MCF 10A (cell line): ENCODE measurements around the gene ATOH8. TPM values are rescaled to one million over a fixed set of nuclear protein-coding genes. Genes with fewer than 3 reads are reported as not detected.

ENCODE experiments used
- BruUV-seq: library from RNA; stranded (reverse); fragments of 400-500 nt; replicated peaks from 2 replicates; lab custom pipeline; 2021; lab: Mats Ljungman, UMichigan
- CTCF ChIA-PET: fragments of 300-600 bp; sonication (Branson Sonifier 250); formaldehyde crosslinking; extraction: SDS; loops from one replicate; lab custom pipeline; 2021; ENCODE audit warnings: antibody characterized with exemption, inconsistent platforms; lab: Yijun Ruan, JAX
- POLR2A ChIA-PET: fragments of 300-600, 350-650 bp; sonication (Branson Sonifier 250); formaldehyde crosslinking; extraction: SDS; loops from one replicate; lab custom pipeline; 2020; ENCODE audit warnings: antibody characterized with exemption, inconsistent platforms; lab: Yijun Ruan, JAX
- DNase-seq: peaks from one replicate; pipeline ENCODE4 v3.0.0-alpha.2; 2018; ENCODE audit not compliant: unreplicated experiment
- H3K27ac Mint-ChIP-seq: one replicate; pipeline ENCODE4 v1.8.0; 2022; ENCODE audit warnings: mild to moderate bottlenecking, low read depth, mixed read lengths; ENCODE audit not compliant: unreplicated experiment
- H3K27me3 Mint-ChIP-seq: one replicate; pipeline ENCODE4 v1.8.0; 2022; ENCODE audit warnings: mixed read lengths; ENCODE audit not compliant: insufficient read depth, unreplicated experiment
- H3K36me3 Mint-ChIP-seq: one replicate; pipeline ENCODE4 v1.8.0; 2022; ENCODE audit warnings: mild to moderate bottlenecking, moderate library complexity, mixed read lengths; ENCODE audit not compliant: insufficient read depth, unreplicated experiment
- H3K4me1 Mint-ChIP-seq: one replicate; pipeline ENCODE4 v1.8.0; 2022; ENCODE audit warnings: mixed read lengths; ENCODE audit not compliant: insufficient read depth, unreplicated experiment
- H3K4me3 Mint-ChIP-seq: one replicate; pipeline ENCODE4 v1.8.0; 2022; ENCODE audit warnings: mild to moderate bottlenecking, moderate library complexity, mixed read lengths; ENCODE audit not compliant: unreplicated experiment
- H3K9me3 Mint-ChIP-seq: one replicate; pipeline ENCODE4 v1.8.0; 2022; ENCODE audit warnings: mixed read lengths; ENCODE audit not compliant: unreplicated experiment
- intact Hi-C: fragments of 100-400 bp; cut with micrococcal nuclease; formaldehyde crosslinking; loops from 2 replicates; pipeline ENCODE4 v1.14.1; 2022
- total RNA-seq: library from RNA; stranded (reverse); gene quantifications from 2 replicates; pipeline ENCODE4 v1.2.3, GENCODE V29; 2022
- TF ChIP-seq, protein P1 (sequence below): fragments of 200-600 bp; IDR thresholded peaks from one replicate; pipeline ENCODE4 v1.8.0; 2022; ENCODE audit warnings: antibody characterized with exemption, mild to moderate bottlenecking; ENCODE audit not compliant: unreplicated experiment

ATOH8 gene
- total RNA-seq, 1 experiment from 2014 or later: 0.72 TPM

DNA sequence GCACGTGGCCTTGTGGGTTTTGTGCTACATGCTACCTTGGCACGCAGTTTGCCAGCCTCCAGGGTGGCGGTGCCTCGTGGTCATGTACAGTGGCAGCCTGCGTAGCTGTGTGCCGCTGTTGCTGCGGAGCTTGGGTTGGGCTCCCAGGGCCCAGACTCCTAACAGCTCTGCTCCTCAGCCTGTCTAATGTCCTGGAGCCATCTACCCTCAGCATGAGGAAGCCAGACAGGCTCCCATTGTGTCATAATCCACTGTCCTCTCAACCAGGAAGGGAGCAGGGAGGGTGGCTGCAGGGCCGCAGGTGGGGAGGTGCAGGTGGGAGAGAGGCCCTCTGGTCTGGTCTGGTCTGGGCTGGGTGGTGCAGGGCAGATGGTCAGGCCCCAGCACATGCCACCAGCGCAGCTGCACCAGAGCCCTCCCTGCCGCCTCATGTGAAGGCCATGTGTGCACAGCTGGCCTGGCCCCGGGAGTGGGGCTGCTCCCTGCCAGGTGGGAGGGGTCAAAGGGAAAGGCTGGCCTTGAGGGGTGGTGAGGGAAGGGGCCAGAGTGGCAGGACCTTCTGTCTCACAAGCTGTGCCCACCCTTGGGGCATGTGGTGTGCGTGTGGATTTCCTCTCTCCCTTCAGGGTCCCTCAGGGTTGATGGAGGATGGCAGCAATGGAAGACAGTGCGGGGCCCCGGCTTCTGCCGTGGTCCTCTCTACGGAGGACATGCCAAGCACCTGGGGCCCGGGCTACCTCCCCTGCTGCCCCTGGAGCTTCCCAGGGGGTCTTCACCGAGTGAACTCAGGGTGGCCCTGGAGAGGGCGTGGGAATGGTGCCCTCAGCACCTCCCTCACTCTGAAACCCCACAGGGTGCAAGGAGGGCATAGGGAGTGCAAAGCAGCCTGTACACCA lies 4.8 kb downstream of the ATOH8 start:
- no TSS peak for BruUV-seq
- Mint-ChIP-seq H3K4me1 (peaks cover 18% of the 10 kb centered on the region), H3K9me3 (no peaks in the 10 kb centered on the region), H3K36me3 (no peaks in the 10 kb centered on the region), H3K4me3 (no peak overlapping the region), H3K27me3 (peaks cover 16% of the 10 kb centered on the region), H3K27ac (no peak overlapping the region)
- intact Hi-C loops: no loop called here
- no peak for DNase-seq
- POLR2A ChIA-PET: interaction anchor here (0.7 kb wide), 1 partner anchor 13 kb away, joined by 4 read pairs; no protein-coding TSS in a partner anchor
- CTCF ChIA-PET: interaction anchor here (0.6 to 2.3 kb wide), 7 partner anchors 8 to 122 kb away, joined by 3 to 9 read pairs (median 4); no protein-coding TSS in a partner anchor
- TF ChIP-seq, protein P1, sequence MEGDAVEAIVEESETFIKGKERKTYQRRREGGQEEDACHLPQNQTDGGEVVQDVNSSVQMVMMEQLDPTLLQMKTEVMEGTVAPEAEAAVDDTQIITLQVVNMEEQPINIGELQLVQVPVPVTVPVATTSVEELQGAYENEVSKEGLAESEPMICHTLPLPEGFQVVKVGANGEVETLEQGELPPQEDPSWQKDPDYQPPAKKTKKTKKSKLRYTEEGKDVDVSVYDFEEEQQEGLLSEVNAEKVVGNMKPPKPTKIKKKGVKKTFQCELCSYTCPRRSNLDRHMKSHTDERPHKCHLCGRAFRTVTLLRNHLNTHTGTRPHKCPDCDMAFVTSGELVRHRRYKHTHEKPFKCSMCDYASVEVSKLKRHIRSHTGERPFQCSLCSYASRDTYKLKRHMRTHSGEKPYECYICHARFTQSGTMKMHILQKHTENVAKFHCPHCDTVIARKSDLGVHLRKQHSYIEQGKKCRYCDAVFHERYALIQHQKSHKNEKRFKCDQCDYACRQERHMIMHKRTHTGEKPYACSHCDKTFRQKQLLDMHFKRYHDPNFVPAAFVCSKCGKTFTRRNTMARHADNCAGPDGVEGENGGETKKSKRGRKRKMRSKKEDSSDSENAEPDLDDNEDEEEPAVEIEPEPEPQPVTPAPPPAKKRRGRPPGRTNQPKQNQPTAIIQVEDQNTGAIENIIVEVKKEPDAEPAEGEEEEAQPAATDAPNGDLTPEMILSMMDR: no peak

DNA sequence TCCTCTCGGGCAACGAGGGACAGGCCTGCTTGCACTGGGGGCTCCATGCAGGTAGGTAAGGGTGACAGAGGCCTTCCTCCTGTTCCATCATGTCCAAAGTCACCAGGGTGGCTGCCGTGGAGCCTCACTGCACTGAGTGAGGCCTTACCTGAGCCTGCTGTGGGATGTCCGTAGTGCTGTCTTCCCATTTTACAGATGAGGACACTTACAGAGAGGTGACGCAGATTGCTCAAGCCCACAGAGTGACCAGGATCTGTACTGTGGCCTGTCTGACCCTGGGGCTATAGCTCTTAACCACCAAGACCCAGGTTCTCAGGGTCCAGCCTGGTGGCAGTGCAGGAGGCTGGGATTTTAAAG lies 5.4 kb downstream of the ATOH8 start:
- Mint-ChIP-seq H3K27ac (no peak overlapping the region), H3K9me3 (no peaks in the 10 kb centered on the region), H3K27me3 (peaks cover 18% of the 10 kb centered on the region), H3K4me3 (no peak overlapping the region), H3K36me3 (no peaks in the 10 kb centered on the region), H3K4me1 (peaks cover 21% of the 10 kb centered on the region)
- intact Hi-C loops: no loop called here
- POLR2A ChIA-PET: no interaction called here
- CTCF ChIA-PET: interaction anchor here (0.6 to 1.9 kb wide), 4 partner anchors 9 to 30 kb away, joined by 3 to 6 read pairs (median 4); no protein-coding TSS in a partner anchor
- BruUV-seq: no TSS peak
- TF ChIP-seq, protein P1: no peak
- DNase-seq: no peak

DNA sequence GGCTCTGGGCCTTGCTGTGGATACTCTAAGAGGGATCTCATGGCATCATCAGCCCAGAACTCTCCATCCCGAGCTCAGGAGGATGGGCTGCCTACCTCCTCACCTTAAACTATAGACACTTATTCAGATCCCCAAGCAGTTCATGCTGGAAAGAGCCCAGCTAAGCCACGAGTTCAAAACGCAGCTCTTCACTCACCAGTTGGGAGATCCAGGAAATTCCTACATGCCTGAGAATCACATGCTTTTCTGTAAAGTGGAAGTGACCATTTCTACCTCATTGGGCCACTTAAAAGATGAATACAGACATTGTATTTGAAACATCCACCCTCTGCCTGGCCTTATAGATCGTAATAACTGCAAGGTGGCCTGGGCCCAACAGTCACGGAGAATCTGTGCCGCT lies 6.6 kb downstream of the ATOH8 start:
- intact Hi-C loops: no loop called here
- BruUV-seq: no TSS peak
- POLR2A ChIA-PET: interaction anchor here (1.2 kb wide), 1 partner anchor 20 kb away, joined by 3 read pairs; no protein-coding TSS in a partner anchor
- Mint-ChIP-seq H3K9me3 (no peaks in the 10 kb centered on the region), H3K27me3 (peaks cover 17% of the 10 kb centered on the region), H3K36me3 (no peaks in the 10 kb centered on the region), H3K27ac (no peak overlapping the region), H3K4me1 (peaks cover 15% of the 10 kb centered on the region), H3K4me3 (no peak overlapping the region)
- DNase-seq: no peak
- CTCF ChIA-PET: interaction anchor here (0.5 to 3.5 kb wide), 8 partner anchors 7 to 1493 kb away, joined by 3 to 32 read pairs (median 4); no protein-coding TSS in a partner anchor
- TF ChIP-seq, protein P1: no peak

DNA sequence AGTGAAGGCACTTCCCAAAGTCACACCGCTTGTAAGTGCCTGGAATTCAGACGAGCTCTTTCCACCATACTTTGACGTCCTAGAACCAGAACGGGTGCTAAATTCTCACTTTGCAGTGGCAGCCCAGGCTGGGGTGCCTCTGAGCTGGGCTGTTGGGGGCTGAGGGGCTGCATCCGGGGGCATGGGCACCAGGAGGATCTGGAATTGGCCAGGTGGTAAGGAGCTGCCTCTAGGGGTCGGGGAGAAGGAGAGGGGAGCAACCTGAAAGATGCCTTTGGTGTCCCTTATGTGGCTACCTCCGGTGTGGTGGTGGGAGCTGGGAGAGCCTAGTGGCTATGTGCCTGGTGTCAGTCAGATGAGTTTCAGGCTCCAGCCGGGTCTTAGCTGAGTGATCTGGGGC lies 7.1 kb downstream of the ATOH8 start:
- no peak overlapping the region for H3K27ac Mint-ChIP-seq
- H3K27me3 Mint-ChIP-seq: peaks cover 13% of the 10 kb centered on the region
- BruUV-seq: no TSS peak
- no peak overlapping the region for H3K4me3 Mint-ChIP-seq
- intact Hi-C loops: no loop called here
- TF ChIP-seq, protein P1: no peak
- H3K4me1 Mint-ChIP-seq: peaks cover 12% of the 10 kb centered on the region
- POLR2A ChIA-PET: interaction anchor here (1.2 kb wide), 2 partner anchors 11 to 20 kb away, joined by 3 to 7 read pairs; no protein-coding TSS in a partner anchor
- CTCF ChIA-PET: interaction anchor here (0.5 to 3.5 kb wide), 12 partner anchors 8 to 1493 kb away, joined by 3 to 32 read pairs (median 4); no protein-coding TSS in a partner anchor
- no peaks in the 10 kb centered on the region for H3K9me3 Mint-ChIP-seq
- DNase-seq: no peak
- no peaks in the 10 kb centered on the region for H3K36me3 Mint-ChIP-seq
